Hepatocyte (in vitro differentiated cells): ENCODE results near the gene COX4I1.

Experiments
- EZH2 ChIP-seq: fragments of 200-600 bp; sonication (generic); IDR thresholded peaks from 2 replicates; pipeline ENCODE4 v1.6.1; 2016; ENCODE audit warnings: antibody characterized with exemption, mild to moderate bottlenecking, borderline replicate concordance
- EZH2phosphoT487 ChIP-seq: fragments of 200-600 bp; sonication (generic); IDR thresholded peaks from one replicate; pipeline ENCODE4 v1.6.1; 2018; ENCODE audit warnings: antibody characterized with exemption, mild to moderate bottlenecking, low read depth, moderate library complexity; ENCODE audit not compliant: unreplicated experiment, severe bottlenecking
- TF ChIP-seq, protein P1 (sequence below): fragments of 200-600 bp; sonication (generic); IDR thresholded peaks from 2 replicates; pipeline ENCODE4 v1.5.1; 2016; ENCODE audit warnings: antibody characterized with exemption, mild to moderate bottlenecking; ENCODE audit not compliant: poor library complexity

DNA sequence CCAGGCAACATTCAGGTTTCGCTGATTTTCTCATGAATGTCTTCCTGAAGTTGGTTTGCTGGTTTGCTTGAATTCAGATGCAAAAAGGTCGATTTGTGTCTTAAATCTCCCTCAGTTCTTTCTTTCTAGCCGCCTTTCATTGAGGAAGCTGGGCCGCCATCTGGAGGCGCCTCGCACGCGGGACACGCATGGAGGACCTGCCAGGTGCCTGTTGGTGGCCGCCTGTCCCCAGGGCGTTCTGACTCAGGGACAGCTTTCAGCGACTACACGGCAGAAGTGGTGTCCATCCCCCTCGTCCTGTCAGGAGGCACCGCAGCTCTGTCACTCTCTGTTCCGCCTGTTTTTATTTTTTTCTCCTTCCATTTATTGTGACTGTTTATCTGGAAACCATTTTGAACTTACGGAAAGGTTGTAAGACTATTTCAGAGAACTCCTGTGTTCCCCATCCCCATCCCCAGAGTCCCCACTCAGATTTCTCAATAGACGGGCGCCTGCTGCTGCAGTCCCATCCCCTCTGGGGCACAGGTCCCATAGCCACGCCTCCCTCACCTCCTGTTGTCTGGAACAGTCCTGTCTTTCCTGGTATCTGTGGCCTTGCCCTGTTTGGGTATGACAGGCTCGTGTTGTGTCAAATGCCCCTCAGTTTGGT lies 33.2 kb downstream of the COX4I1 start:
- TF ChIP-seq, protein P1, sequence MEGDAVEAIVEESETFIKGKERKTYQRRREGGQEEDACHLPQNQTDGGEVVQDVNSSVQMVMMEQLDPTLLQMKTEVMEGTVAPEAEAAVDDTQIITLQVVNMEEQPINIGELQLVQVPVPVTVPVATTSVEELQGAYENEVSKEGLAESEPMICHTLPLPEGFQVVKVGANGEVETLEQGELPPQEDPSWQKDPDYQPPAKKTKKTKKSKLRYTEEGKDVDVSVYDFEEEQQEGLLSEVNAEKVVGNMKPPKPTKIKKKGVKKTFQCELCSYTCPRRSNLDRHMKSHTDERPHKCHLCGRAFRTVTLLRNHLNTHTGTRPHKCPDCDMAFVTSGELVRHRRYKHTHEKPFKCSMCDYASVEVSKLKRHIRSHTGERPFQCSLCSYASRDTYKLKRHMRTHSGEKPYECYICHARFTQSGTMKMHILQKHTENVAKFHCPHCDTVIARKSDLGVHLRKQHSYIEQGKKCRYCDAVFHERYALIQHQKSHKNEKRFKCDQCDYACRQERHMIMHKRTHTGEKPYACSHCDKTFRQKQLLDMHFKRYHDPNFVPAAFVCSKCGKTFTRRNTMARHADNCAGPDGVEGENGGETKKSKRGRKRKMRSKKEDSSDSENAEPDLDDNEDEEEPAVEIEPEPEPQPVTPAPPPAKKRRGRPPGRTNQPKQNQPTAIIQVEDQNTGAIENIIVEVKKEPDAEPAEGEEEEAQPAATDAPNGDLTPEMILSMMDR = no peak
- TF ChIP-seq EZH2 (no peak), EZH2phosphoT487 (no peak)
